Parathyroid adenoma (tissue), 2 donors: ENCODE data around the gene CWC27.

Experiments
- H2AFZ ChIP-seq: fragments of 300-600 bp; sonication (generic); one replicate; pipeline ENCODE4 v1.7.0; 2017; ENCODE audit warnings: antibody characterized with exemption, mild to moderate bottlenecking
- H3K27ac ChIP-seq: fragments of 300-600 bp; sonication (generic); one replicate; pipeline ENCODE4 v1.7.0; 2017
- H3K27me3 ChIP-seq: fragments of 300-600 bp; sonication (generic); one replicate; pipeline ENCODE4 v1.7.0; 2017; ENCODE audit warnings: low read length; ENCODE audit not compliant: control insufficient read depth, insufficient read depth
- H3K36me3 ChIP-seq: fragments of 300-600 bp; sonication (generic); one replicate; pipeline ENCODE4 v1.7.0; 2017; ENCODE audit warnings: low read length; ENCODE audit not compliant: control insufficient read depth, insufficient read depth
- H3K4me1 ChIP-seq: fragments of 300-600 bp; sonication (generic); one replicate; pipeline ENCODE4 v1.7.0; 2017; ENCODE audit warnings: control low read depth
- H3K4me2 ChIP-seq: fragments of 300-600 bp; sonication (generic); one replicate; pipeline ENCODE4 v1.7.0; 2017; ENCODE audit warnings: low read length
- H3K4me3 ChIP-seq: fragments of 300-600 bp; sonication (generic); one replicate; pipeline ENCODE4 v1.7.0; 2017; ENCODE audit warnings: low read depth, low read length
- H3K79me2 ChIP-seq: fragments of 300-600 bp; sonication (generic); one replicate; pipeline ENCODE4 v1.7.0; 2017; ENCODE audit warnings: control low read depth
- H3K9ac ChIP-seq: fragments of 300-600 bp; sonication (generic); one replicate; pipeline ENCODE4 v1.7.0; 2017; ENCODE audit warnings: mild to moderate bottlenecking
- H3K9me3 ChIP-seq: fragments of 300-600 bp; sonication (generic); one replicate; pipeline ENCODE4 v1.7.0; 2017; ENCODE audit warnings: low read length; ENCODE audit not compliant: control insufficient read depth
- TF ChIP-seq, protein P1 (sequence below): fragments of 300-600 bp; sonication (generic); IDR thresholded peaks from one replicate; pipeline ENCODE4 v1.7.0; 2017; ENCODE audit warnings: antibody characterized with exemption, mild to moderate bottlenecking
- donor health status: primary hyperparathyroidism.

The CWC27 gene

DNA sequence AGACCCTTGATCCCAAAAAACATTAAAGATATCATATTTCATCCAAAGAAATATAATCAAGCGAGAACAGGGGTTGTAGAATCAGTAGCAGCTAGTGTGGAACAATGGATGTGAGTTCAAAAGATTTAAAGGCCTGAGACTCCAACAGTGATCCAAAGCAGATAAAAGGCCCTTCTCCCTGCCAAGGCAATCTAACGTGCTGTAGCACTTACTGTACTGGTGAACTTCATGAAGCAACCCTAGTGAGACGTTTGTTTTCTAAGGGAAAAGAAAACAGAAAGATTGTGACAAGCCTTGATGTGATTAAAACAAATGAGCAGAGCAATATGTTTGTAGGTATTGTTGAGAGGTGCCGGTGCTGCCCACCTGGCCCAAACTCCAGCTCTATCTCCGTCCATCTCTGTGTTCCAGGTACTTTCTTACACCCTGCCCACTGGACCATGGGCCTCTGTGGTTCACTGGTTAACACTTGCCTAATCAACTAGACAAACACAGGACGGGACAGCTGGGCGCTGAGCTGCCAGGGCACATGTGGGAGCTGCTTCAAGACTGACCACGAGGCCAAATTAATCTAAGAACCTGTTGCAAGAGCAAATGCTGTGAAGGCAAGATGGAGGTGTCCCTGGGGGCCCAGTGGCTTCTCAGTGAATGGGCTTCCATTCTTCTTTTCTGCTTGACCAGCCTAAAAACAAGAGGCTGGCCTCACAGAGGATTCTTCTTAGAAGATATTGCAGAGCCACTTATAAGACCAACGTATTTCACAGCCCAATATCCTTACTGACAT is 265.5 kb downstream of the CWC27 start:
- H3K36me3 ChIP-seq, result no peaks in the 10 kb centered on the region
- peak overlapping the region; percentile 81 for H2AFZ ChIP-seq
- no peaks in the 10 kb centered on the region for H3K79me2 ChIP-seq
- TF ChIP-seq, protein P1, sequence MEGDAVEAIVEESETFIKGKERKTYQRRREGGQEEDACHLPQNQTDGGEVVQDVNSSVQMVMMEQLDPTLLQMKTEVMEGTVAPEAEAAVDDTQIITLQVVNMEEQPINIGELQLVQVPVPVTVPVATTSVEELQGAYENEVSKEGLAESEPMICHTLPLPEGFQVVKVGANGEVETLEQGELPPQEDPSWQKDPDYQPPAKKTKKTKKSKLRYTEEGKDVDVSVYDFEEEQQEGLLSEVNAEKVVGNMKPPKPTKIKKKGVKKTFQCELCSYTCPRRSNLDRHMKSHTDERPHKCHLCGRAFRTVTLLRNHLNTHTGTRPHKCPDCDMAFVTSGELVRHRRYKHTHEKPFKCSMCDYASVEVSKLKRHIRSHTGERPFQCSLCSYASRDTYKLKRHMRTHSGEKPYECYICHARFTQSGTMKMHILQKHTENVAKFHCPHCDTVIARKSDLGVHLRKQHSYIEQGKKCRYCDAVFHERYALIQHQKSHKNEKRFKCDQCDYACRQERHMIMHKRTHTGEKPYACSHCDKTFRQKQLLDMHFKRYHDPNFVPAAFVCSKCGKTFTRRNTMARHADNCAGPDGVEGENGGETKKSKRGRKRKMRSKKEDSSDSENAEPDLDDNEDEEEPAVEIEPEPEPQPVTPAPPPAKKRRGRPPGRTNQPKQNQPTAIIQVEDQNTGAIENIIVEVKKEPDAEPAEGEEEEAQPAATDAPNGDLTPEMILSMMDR, result no peak
- no peak overlapping the region for H3K27ac ChIP-seq
- no peaks in the 10 kb centered on the region for H3K9me3 ChIP-seq
- no peak overlapping the region for H3K4me2 ChIP-seq
- no peaks in the 10 kb centered on the region for H3K27me3 ChIP-seq
- peaks cover 8% of the 10 kb centered on the region for H3K4me1 ChIP-seq
- no peak overlapping the region for H3K9ac ChIP-seq
- no peak overlapping the region for H3K4me3 ChIP-seq

DNA sequence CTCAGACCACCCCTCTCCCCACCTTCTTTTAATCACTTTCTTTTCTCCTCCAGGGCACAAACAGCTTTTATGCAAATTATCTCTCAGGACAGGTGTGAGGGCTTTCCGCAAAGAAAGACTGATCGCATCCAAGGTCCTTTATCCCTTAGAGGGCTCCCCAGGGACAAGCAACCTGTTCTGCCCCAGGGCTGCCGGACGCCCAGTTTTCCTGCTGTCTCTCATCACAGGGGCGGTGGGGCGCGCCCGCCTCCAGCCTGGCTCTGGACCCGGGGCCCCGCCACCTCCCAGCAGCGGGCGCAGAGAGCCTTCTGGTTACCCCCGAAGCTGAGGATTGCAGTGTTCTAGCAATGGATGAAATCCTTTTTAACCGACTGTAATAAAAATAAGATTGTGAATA is 266.1 kb downstream of the CWC27 start:
- H3K4me3 ChIP-seq, result peak overlapping the region; percentile 95
- H3K27ac ChIP-seq, result peak overlapping the region; percentile 87
- no peak overlapping the region for H3K9ac ChIP-seq
- TF ChIP-seq, protein P1, result no peak
- H3K9me3 ChIP-seq, result no peaks in the 10 kb centered on the region
- no peaks in the 10 kb centered on the region for H3K27me3 ChIP-seq
- H3K36me3 ChIP-seq, result no peaks in the 10 kb centered on the region
- no peaks in the 10 kb centered on the region for H3K79me2 ChIP-seq
- peak overlapping the region; percentile 69 for H3K4me2 ChIP-seq
- peaks cover 8% of the 10 kb centered on the region for H3K4me1 ChIP-seq
- peak overlapping the region; percentile 81 for H2AFZ ChIP-seq

DNA sequence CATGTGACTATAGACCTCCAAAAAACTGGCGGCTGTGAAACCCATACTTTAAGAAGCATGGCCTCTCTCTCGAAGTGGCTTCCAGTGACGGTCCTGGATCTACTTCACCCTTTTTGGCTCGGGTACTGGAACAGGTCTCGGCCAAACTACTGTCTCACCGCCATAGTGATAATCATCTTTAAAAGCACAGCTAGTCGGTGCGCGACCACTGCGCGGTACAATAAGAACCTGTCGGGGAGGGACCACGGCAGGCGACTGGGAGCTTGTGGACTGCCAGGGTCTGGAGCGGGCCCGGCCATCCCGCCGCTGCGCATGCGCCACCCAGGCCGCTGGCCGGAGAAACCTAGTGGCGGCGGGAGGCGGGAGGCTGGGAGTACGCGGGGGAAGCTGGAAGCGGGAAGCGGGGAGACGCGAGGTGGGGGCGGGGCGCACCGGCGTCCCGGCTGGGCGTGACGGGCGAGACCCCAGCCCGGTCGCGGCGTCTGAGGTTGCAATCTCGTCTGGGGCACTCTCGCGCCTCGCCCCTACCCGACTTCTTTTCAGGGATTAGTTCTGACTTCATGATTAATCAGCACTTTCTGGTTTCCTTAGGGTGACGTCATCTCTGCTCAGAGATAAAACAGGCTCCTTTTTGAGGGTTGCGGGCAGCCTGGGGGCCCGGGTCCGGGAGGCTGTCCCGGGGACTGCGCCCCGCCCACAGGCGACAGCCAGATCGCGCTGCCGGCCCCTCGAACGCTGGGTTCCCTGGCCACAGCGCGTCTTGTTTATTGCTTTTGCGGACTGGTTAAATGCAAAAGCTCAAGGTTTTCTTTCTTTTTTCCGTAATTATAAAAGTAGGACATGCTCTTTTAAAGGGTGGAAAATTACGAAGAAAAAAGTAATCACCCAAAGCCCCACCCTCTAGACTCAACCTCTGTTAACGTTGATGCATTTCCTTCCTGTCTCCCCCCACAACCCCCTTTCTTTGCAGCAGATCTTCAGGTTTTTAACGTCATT is 266.8 kb downstream of the CWC27 start:
- TF ChIP-seq, protein P1, result no peak
- no peaks in the 10 kb centered on the region for H3K27me3 ChIP-seq
- H3K27ac ChIP-seq, result peak overlapping the region; percentile 87
- peak overlapping the region; percentile 95 for H3K4me3 ChIP-seq
- no peaks in the 10 kb centered on the region for H3K36me3 ChIP-seq
- H2AFZ ChIP-seq, result peak overlapping the region; percentile 81
- H3K9ac ChIP-seq, result peak overlapping the region; percentile 55
- H3K9me3 ChIP-seq, result no peaks in the 10 kb centered on the region
- H3K4me2 ChIP-seq, result peak overlapping the region; percentile 69
- H3K4me1 ChIP-seq, result peaks cover 8% of the 10 kb centered on the region
- no peaks in the 10 kb centered on the region for H3K79me2 ChIP-seq

DNA sequence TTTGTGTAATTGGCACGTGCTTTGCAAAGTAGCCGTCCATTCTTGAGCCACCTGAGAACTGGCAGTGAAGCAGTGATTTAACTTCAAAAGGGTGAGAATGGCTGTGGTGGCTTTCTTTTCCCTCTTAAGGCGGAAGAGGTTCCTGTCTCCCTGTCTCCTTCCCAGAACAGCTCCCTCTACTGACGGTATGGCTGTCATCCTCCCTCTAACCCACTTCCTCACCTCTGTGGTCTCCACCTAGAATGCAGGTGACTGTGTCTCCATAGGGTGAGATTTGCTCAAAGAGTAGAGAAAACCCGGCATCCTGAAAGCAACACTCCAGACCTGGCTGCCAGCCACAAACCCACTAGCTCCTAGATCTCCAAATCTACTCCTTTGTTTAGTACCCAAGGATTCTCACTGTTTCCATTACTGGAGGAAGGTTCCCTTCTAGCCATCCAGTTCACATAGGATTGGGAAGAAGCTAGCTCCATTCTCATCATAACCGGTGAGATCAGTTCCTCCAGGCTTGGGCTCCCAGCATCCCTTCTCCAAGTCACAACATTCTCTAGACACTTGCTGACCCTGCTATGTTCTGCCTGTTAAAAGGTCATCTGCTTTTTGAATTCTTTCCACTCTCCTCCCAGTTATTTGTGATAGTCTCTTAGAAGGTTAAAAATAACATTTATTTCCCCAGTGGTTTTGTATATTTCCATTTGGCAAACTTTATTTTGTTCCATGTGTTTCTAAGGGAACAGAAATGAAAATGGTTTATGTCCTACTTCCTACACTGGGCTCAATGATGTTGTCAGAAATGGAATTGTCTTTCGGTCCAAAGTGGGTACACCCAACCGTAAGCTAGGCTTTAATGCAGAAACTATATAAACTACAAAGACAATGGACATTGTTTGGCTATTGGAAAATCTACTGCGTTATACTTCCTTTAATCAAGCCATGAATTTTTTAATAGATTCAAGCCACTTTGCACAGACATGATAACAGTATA is 269.4 kb downstream of the CWC27 start:
- Histone ChIP-seq H3K36me3 (no peaks in the 10 kb centered on the region), H3K9me3 (no peaks in the 10 kb centered on the region), H3K27me3 (no peaks in the 10 kb centered on the region), H3K4me2 (no peak overlapping the region), H3K4me3 (no peak overlapping the region), H3K4me1 (peaks cover 10% of the 10 kb centered on the region), H3K79me2 (no peaks in the 10 kb centered on the region), H3K27ac (peak overlapping the region; percentile 44), H3K9ac (no peak overlapping the region), H2AFZ (peak overlapping the region; percentile 45)
- TF ChIP-seq, protein P1, result peak; percentile 33
